Duodenal mucosa (tissue), 2 donors: ENCODE results near the gene CKAP2L.

ENCODE experiments used
- H3K27ac ChIP-seq: one replicate; pipeline ENCODE4 v1.7.0; 2013; ENCODE audit warnings: low read depth, low read length
- H3K27me3 ChIP-seq, 2 donors: one replicate each; pipeline ENCODE4 v1.7.0; 2013; ENCODE audit warnings: low read length in 2 of 2, control low read depth in 1 of 2; ENCODE audit not compliant: insufficient read depth in 2 of 2, control insufficient read depth in 1 of 2
- H3K36me3 ChIP-seq, 2 donors: one replicate each; pipeline ENCODE4 v1.7.0; 2013; ENCODE audit warnings: low read length in 2 of 2, control low read depth in 1 of 2; ENCODE audit not compliant: insufficient read depth in 2 of 2, control insufficient read depth in 1 of 2
- H3K4me1 ChIP-seq, 2 donors: one replicate each; pipeline ENCODE4 v1.7.0; 2013; ENCODE audit warnings: low read length in 2 of 2, control low read depth in 1 of 2; ENCODE audit not compliant: insufficient read depth in 2 of 2, control insufficient read depth in 1 of 2
- H3K4me3 ChIP-seq, 2 donors: one replicate each; pipeline ENCODE4 v1.7.0; 2013; ENCODE audit warnings: low read length in 2 of 2, low read depth in 1 of 2
- H3K9ac ChIP-seq, 2 donors: one replicate each; pipeline ENCODE4 v1.7.0; 2013; ENCODE audit warnings: low read length in 2 of 2, low read depth in 1 of 2
- H3K9me3 ChIP-seq, 2 donors: one replicate each; pipeline ENCODE4 v1.7.0; 2013; ENCODE audit warnings: low read length in 2 of 2, control low read depth in 1 of 2; ENCODE audit not compliant: control insufficient read depth in 1 of 2

Gene CKAP2L

GRCh38 chr2:112698834-112699515 is 65.4 kb downstream of the CKAP2L start:
- H3K4me1 ChIP-seq = no peaks in the 10 kb centered on the region
- no peak overlapping the region for H3K4me3 ChIP-seq
- no peaks in the 10 kb centered on the region for H3K36me3 ChIP-seq
- H3K9me3 ChIP-seq = no peaks in the 10 kb centered on the region
- no peaks in the 10 kb centered on the region for H3K27me3 ChIP-seq
- no peak overlapping the region for H3K27ac ChIP-seq
- H3K9ac ChIP-seq = no peak overlapping the region

DNA sequence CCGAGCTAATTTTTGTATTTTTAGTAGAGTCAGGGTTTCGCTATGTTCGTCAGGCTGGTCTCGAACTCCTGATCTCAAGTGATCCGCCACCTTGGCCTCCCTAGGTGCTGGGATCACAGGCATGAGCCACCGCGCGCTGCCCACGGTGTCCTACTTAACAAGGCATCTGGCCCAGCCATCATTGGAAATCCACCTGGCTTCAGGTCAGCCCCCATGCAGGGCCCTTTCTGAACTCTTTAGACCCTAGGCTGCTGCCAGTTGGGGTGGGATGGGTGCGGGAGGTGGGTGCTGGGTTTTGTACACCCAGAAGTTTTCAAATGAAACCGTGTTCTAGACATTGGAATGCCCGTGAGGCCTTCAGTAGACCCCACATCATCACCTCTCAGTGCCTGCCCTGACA is 70.2 kb downstream of the CKAP2L start:
- no peaks in the 10 kb centered on the region for H3K27me3 ChIP-seq
- no peak overlapping the region for H3K27ac ChIP-seq
- no peak overlapping the region for H3K9ac ChIP-seq
- H3K9me3 ChIP-seq = no peaks in the 10 kb centered on the region
- H3K36me3 ChIP-seq = no peaks in the 10 kb centered on the region
- peaks cover 20 to 21% of the 10 kb centered on the region in 2 donors for H3K4me1 ChIP-seq
- H3K4me3 ChIP-seq = no peak overlapping the region

DNA sequence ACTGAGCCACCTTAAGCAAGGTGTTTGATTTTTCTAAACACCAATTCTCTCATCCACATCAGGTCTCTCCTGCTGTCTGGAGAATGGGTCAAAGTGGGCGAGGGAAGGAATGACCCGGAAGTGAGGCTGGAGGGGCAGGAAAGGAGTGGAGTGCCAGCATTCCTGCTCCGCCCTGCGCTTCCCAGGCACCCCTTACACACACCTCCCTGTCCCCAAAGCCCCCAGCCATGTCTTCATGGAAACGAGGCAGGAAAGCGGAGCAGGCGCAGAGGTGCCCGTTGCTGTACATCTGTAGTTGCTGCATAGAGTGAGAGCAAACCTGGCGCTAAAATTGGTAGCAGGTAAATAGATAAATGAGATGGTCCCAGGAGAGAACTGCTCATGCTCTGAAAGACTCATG is 70.8 kb downstream of the CKAP2L start:
- Histone ChIP-seq H3K27ac (no peak overlapping the region), H3K9ac (no peak overlapping the region), H3K4me3 (no peak overlapping the region), H3K36me3 (no peaks in the 10 kb centered on the region), H3K27me3 (no peaks in the 10 kb centered on the region), H3K4me1 (peaks cover 20 to 21% of the 10 kb centered on the region in 2 donors), H3K9me3 (no peaks in the 10 kb centered on the region)

DNA sequence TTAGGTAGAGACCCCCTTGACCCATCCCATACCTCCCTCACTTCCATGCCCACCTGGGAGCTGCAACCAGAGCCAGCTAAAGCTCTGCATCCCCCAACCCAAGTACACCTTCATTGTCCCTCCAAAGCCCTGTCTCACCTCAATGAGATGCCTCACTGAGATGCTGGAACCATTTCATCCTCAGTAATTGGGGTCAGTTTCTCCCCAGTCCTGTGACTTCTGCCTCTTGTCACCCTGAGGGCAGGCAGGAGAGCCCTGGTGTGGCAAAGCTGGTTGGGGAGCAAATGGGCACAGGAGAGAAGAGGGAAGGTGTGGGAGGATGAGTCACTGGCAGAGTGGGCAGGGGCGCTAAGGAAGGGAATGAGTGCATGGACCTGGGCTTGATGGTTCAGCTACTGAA is 71.5 kb downstream of the CKAP2L start:
- Histone ChIP-seq H3K27me3 (no peaks in the 10 kb centered on the region), H3K4me3 (no peak overlapping the region), H3K9ac (no peak overlapping the region), H3K36me3 (no peaks in the 10 kb centered on the region), H3K27ac (no peak overlapping the region), H3K4me1 (peaks cover 20 to 21% of the 10 kb centered on the region in 2 donors), H3K9me3 (no peaks in the 10 kb centered on the region)

GRCh38 chr2:112692495-112692911 is 71.9 kb downstream of the CKAP2L start:
- Histone ChIP-seq H3K4me3 (no peak overlapping the region), H3K27ac (no peak overlapping the region), H3K9me3 (no peaks in the 10 kb centered on the region), H3K9ac (no peak overlapping the region), H3K36me3 (no peaks in the 10 kb centered on the region), H3K27me3 (no peaks in the 10 kb centered on the region), H3K4me1 (peaks cover 20 to 21% of the 10 kb centered on the region in 2 donors)

GRCh38 chr2:112691881-112692281 is 72.5 kb downstream of the CKAP2L start:
- Histone ChIP-seq H3K36me3 (no peaks in the 10 kb centered on the region), H3K27me3 (no peaks in the 10 kb centered on the region), H3K27ac (no peak overlapping the region), H3K9me3 (no peaks in the 10 kb centered on the region), H3K4me1 (peaks cover 20 to 21% of the 10 kb centered on the region in 2 donors), H3K9ac (no peak overlapping the region), H3K4me3 (no peak overlapping the region)

- Histone ChIP-seq H3K9me3 (no peaks in the 10 kb centered on the region), H3K9ac (no peak overlapping the region), H3K27ac (no peak overlapping the region), H3K4me3 (no peak overlapping the region), H3K27me3 (no peaks in the 10 kb centered on the region), H3K36me3 (no peaks in the 10 kb centered on the region), H3K4me1 (peaks cover 20 to 21% of the 10 kb centered on the region in 2 donors)
These were observed 73.5 kb downstream of the CKAP2L start for GRCh38 chr2:112690853-112691401.

- Histone ChIP-seq H3K27me3 (no peaks in the 10 kb centered on the region), H3K9me3 (no peaks in the 10 kb centered on the region), H3K9ac (no peak overlapping the region), H3K4me1 (peaks cover 21 to 25% of the 10 kb centered on the region in 2 donors), H3K27ac (no peak overlapping the region), H3K36me3 (no peaks in the 10 kb centered on the region), H3K4me3 (no peak overlapping the region)
These were observed 76.1 kb downstream of the CKAP2L start for GRCh38 chr2:112688086-112688880.

DNA sequence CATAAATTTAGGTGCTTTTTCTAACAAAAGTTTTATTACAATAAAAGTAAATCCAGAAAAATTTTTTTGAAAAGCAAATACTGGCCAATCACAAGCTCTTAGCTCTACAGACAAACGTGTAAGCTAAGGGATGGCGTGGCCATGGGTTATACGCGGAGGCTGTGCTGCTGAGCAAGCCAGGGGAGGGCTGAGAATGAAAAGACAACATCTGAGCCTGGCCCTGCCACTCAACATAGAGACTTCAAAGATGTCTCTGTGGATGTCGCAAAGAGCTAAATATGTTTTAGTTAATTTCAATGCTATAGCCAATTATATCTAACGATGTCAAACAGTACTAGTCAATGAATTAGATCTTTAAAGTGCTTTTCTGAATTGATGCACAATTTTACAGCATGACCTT is 76.9 kb downstream of the CKAP2L start:
- Histone ChIP-seq H3K27me3 (no peaks in the 10 kb centered on the region), H3K9me3 (no peaks in the 10 kb centered on the region), H3K4me3 (no peak overlapping the region), H3K9ac (no peak overlapping the region), H3K27ac (no peak overlapping the region), H3K4me1 (peaks cover 15 to 20% of the 10 kb centered on the region in 2 donors), H3K36me3 (no peaks in the 10 kb centered on the region)
